ENCODE measurements around the gene TBC1D8.

Gene TBC1D8

DNA sequence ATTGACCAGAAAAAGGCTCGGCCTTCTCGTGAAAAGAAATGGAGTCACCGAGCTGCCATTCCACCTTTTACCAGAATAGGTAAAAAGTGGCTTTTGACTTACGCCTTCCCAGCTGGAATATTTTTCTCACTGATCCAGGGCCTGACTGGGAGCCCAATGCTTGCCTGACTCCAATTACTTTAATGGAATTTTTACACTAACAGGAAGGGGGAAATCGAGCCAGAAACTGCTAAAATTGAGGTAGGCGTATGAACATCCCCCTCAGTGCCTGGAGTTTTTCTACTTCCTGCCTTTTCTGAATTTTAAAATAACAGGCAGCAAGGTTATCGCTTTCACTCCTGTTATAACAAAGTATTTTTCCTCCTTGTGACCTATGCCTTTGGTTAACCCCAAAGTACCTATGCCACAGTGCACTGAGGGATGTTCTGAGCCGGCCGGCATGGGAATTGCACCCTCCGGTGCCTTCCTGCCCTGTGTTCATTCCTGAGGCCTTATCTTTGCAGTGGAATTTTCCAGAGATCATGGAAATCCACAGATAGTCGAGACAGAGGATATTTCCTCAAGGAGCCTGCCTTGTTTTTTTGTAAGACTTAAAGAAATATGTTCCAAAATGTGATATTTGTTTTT lies 167.4 kb downstream of the TBC1D8 start:
- Mint-ChIP-seq H3K9me3 (no peaks in the 10 kb centered on the region), H3K36me3 (ENCODE audit: low read depth) (no peaks in the 10 kb centered on the region), H3K4me3 (no peak overlapping the region), H3K27me3 (ENCODE audit: low read depth, poor library complexity) (peaks cover 8% of the 10 kb centered on the region), H3K27ac (no peak overlapping the region), H3K4me1 (peaks cover 27% of the 10 kb centered on the region)
- TF ChIP-seq, protein P1, sequence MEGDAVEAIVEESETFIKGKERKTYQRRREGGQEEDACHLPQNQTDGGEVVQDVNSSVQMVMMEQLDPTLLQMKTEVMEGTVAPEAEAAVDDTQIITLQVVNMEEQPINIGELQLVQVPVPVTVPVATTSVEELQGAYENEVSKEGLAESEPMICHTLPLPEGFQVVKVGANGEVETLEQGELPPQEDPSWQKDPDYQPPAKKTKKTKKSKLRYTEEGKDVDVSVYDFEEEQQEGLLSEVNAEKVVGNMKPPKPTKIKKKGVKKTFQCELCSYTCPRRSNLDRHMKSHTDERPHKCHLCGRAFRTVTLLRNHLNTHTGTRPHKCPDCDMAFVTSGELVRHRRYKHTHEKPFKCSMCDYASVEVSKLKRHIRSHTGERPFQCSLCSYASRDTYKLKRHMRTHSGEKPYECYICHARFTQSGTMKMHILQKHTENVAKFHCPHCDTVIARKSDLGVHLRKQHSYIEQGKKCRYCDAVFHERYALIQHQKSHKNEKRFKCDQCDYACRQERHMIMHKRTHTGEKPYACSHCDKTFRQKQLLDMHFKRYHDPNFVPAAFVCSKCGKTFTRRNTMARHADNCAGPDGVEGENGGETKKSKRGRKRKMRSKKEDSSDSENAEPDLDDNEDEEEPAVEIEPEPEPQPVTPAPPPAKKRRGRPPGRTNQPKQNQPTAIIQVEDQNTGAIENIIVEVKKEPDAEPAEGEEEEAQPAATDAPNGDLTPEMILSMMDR (IDR thresholded peaks at IDR 0.05) = no peak
- no peak for DNase-seq

DNA sequence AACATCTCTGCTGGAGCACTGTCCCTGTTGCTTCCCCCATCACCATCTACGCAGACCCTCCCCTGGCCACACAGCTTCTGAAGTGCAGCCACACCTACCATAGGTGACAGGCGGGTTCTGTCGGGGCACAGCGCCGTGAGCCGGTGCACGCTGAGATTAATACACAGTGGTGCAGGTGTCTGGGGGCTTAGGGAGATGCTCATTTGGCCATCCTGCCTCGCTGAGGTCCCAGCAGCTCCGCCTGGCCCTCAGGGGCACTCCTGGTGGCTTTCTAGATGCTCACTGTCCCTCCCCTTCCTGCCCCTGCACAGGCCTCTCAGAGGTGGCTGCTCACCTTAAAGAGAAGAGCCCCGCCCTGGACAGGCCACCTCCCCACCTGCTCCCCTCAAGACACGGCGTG lies 168.0 kb downstream of the TBC1D8 start:
- TF ChIP-seq, protein P1 (IDR thresholded peaks at IDR 0.05) = no peak
- DNase-seq = no peak
- Mint-ChIP-seq H3K36me3 (ENCODE audit: low read depth) (no peaks in the 10 kb centered on the region), H3K4me3 (no peak overlapping the region), H3K4me1 (peaks cover 33% of the 10 kb centered on the region), H3K27ac (no peak overlapping the region), H3K27me3 (ENCODE audit: low read depth, poor library complexity) (peaks cover 8% of the 10 kb centered on the region), H3K9me3 (no peaks in the 10 kb centered on the region)

DNA sequence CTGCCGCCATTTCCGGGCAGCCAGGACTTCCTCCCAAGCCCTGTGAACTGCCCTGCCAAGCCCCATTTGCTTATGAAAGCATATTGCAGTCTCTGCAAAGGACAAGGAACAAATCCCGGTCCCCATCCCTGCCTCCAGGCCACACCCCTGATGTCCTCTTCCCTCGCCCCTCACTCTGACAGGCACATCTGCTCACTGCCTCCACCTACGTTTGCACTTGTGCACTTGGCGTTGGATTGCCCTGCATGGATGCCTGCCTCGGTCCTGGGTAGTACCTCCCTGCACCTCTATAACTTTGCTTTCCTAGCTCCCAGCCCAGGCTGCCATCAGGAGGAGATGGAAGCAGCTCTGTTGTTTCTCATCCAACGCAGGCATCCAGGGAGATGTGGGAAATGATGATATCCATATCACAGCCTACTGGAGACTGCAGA lies 168.7 kb downstream of the TBC1D8 start:
- no peak overlapping the region for H3K4me3 Mint-ChIP-seq
- H3K27me3 Mint-ChIP-seq (ENCODE audit: low read depth, poor library complexity) = peaks cover 8% of the 10 kb centered on the region
- no peaks in the 10 kb centered on the region for H3K36me3 Mint-ChIP-seq (ENCODE audit: low read depth)
- DNase-seq = no peak
- no peaks in the 10 kb centered on the region for H3K9me3 Mint-ChIP-seq
- H3K27ac Mint-ChIP-seq = peak overlapping the region; percentile 51
- peaks cover 40% of the 10 kb centered on the region for H3K4me1 Mint-ChIP-seq
- TF ChIP-seq, protein P1 (IDR thresholded peaks at IDR 0.05) = no peak

DNA sequence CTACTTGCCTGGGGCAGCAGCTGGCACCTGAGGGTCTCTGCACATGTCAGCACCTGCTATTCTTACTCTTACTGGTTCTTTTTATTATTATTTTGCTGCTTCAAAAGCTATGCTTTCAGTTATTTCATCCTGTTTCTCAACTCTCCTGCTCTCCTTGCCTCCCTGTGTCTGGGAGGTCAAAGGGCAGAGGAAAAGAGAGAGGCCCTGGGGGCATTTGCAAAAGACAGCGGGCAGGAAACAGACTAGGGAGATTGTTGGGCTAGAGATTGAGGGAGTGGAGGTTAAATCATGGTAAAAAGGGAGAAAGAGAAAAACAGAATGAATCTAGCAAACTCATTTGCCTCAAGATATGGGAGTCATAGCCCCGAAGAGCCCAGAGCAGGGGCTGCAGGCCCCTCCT lies 170.2 kb downstream of the TBC1D8 start:
- Mint-ChIP-seq H3K27me3 (ENCODE audit: low read depth, poor library complexity) (peaks cover 13% of the 10 kb centered on the region), H3K27ac (peak overlapping the region; percentile 75), H3K4me3 (peak overlapping the region; percentile 26), H3K36me3 (ENCODE audit: low read depth) (no peaks in the 10 kb centered on the region), H3K9me3 (no peaks in the 10 kb centered on the region), H3K4me1 (peaks cover 52% of the 10 kb centered on the region)
- TF ChIP-seq, protein P1 (IDR thresholded peaks at IDR 0.05) = no peak
- no peak for DNase-seq

DNA sequence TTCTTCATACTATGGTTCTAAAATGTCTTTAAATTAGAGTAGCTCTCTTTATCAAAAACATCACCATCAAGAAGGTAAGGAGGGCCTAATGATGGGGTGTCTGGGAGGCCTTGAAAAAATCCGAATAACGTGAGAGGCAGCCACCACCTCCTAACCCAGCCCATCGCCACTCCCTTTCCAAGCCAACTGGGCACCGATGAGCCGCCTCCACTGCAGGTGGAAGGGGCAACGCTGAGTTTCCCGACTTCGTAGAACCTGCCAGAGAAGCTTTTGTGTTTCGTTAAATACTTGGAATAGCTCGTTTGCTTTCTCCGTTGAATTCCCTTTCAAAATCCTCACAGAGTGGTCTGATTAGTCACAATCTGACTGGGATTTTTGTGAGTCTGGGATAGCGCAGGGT lies 171.1 kb downstream of the TBC1D8 start:
- DNase-seq = no peak
- Mint-ChIP-seq H3K4me3 (no peak overlapping the region), H3K9me3 (no peaks in the 10 kb centered on the region), H3K27me3 (ENCODE audit: low read depth, poor library complexity) (peaks cover 8% of the 10 kb centered on the region), H3K4me1 (peaks cover 52% of the 10 kb centered on the region), H3K36me3 (ENCODE audit: low read depth) (no peaks in the 10 kb centered on the region), H3K27ac (no peak overlapping the region)
- TF ChIP-seq, protein P1 (IDR thresholded peaks at IDR 0.05) = no peak

DNA sequence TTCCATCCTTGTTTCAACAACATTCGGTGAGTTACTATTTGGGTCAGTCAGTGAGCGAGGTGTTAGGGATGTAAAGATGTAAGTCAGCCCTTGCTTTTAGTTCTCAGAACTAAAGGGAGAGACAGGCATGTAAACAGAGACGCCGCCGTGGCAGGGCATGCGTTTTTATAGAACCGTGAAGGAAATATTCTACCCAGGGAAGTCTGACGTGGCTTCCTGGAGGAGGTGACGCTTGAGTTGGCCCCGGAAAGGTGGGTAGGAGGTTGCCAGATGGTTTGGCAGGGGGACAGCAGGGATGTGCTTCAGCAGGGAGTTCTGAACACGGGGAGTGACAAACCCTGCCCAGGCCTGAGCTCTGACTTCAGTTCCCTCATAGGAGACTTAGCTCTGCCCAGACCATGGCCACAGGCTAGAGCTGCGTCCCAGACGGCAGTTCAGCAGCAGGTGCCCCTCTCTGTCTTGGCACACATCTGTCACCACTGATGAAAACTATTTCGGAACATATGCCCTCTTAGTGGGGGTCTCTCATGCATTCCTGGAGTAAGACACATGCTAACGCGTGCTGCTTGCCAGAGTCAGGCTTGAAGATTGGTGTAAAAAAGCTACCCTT lies 172.5 kb downstream of the TBC1D8 start:
- Mint-ChIP-seq H3K27ac (peak overlapping the region; percentile 88), H3K4me1 (peaks cover 52% of the 10 kb centered on the region), H3K36me3 (ENCODE audit: low read depth) (no peaks in the 10 kb centered on the region), H3K4me3 (no peak overlapping the region), H3K27me3 (ENCODE audit: low read depth, poor library complexity) (peaks cover 14% of the 10 kb centered on the region), H3K9me3 (no peaks in the 10 kb centered on the region)
- TF ChIP-seq, protein P1 (IDR thresholded peaks at IDR 0.05) = no peak
- no peak for DNase-seq
